HG02571 (cell line): Measurements from ENCODE around the gene SFXN2.
"Not testable (repeated sequence)": the region's sequence is repeated elsewhere in the genome, so short reads cannot be mapped to it uniquely, and the experiment has no call there.

Source experiments
- ATAC-seq: cut with Tn5 transposase; IDR thresholded peaks from one replicate; pipeline ENCODE4 v1.9.1; 2021; ENCODE audit warnings: mild to moderate bottlenecking, moderate library complexity; ENCODE audit not compliant: unreplicated experiment

Gene SFXN2

GRCh38 chr10:102678842-102679289 is 35.6 kb upstream of the SFXN2 start:
- ATAC-seq, result no peak

- no peak for ATAC-seq
Observed at GRCh38 chr10:102679596-102679995, 34.8 kb upstream of the SFXN2 start.

- ATAC-seq, result no peak
Observed at GRCh38 chr10:102681696-102682095, 32.7 kb upstream of the SFXN2 start.

- no peak for ATAC-seq
Observed at GRCh38 chr10:102682416-102682815, 32.0 kb upstream of the SFXN2 start.

GRCh38 chr10:102682981-102683380 is 31.5 kb upstream of the SFXN2 start:
- ATAC-seq, result no peak

GRCh38 chr10:102683736-102684135 is 30.7 kb upstream of the SFXN2 start:
- no peak for ATAC-seq

- no peak for ATAC-seq
Observed at GRCh38 chr10:102691285-102692066, 23.0 kb upstream of the SFXN2 start.

GRCh38 chr10:102695401-102695800 is 19.0 kb upstream of the SFXN2 start:
- ATAC-seq, result not testable (repeated sequence)

- no peak for ATAC-seq
Observed at GRCh38 chr10:102696736-102697135, 17.7 kb upstream of the SFXN2 start.

GRCh38 chr10:102698894-102699293 is 15.5 kb upstream of the SFXN2 start:
- ATAC-seq, result no peak

GRCh38 chr10:102701272-102701671 is 13.2 kb upstream of the SFXN2 start:
- no peak for ATAC-seq

GRCh38 chr10:102701796-102702195 is 12.6 kb upstream of the SFXN2 start:
- ATAC-seq, result no peak

GRCh38 chr10:102702742-102703141 is 11.7 kb upstream of the SFXN2 start:
- ATAC-seq, result no peak

- ATAC-seq, result no peak
Observed at GRCh38 chr10:102704915-102705314, 9.5 kb upstream of the SFXN2 start.

- no peak for ATAC-seq
Observed at GRCh38 chr10:102705531-102705930, 8.9 kb upstream of the SFXN2 start.

- ATAC-seq, result no peak
Observed at GRCh38 chr10:102710609-102711008, 3.8 kb upstream of the SFXN2 start.

- ATAC-seq, result no peak
Observed at GRCh38 chr10:102712089-102712488, 2.3 kb upstream of the SFXN2 start.

GRCh38 chr10:102712843-102713538 is 1.4 kb upstream of the SFXN2 start:
- ATAC-seq, result no peak

- ATAC-seq, result peak; percentile 38
Observed at GRCh38 chr10:102713539-102713813, 960 bp upstream of the SFXN2 start.

- ATAC-seq, result peak; percentile 76
Observed at GRCh38 chr10:102713814-102714620, 419 bp upstream of the SFXN2 start, which contains the start of gene ARL3. Gene ARL3, minus strand, starts transcription at chr10:102714397. Its CDS starts 122 bp downstream, at chr10:102714275.

GRCh38 chr10:102715880-102716279 is 1.4 kb downstream of the SFXN2 start:
- ATAC-seq, result no peak
